WTC11 (cell line): Measurements from ENCODE around the gene NDUFB10. TPM values are rescaled to one million over a fixed set of nuclear protein-coding genes. Genes with fewer than 3 reads are reported as not detected.

ENCODE experiments used
- ATAC-seq: fragments of 200-7000 bp; cut with Tn5 transposase; 2 replicates; pipeline ENCODE4 v1.10.0; 2021; ENCODE audit warnings: mild to moderate bottlenecking, moderate library complexity
- CTCF ChIA-PET: fragments of 300-600 bp; sonication (Branson Sonifier 250); formaldehyde crosslinking; loops from one replicate; lab custom pipeline; 2021; ENCODE audit warnings: antibody characterized with exemption; lab: Charles Lee
- POLR2A ChIA-PET: fragments of 350-600 bp; sonication (Branson Sonifier 250); formaldehyde crosslinking; loops from one replicate; lab custom pipeline; 2021; ENCODE audit warnings: antibody characterized with exemption; lab: Charles Lee
- DNase-seq: peaks from one replicate; pipeline ENCODE4 v3.0.0; 2021; ENCODE audit warnings: low spot score
- H3K27ac Mint-ChIP-seq: 2 replicates; pipeline ENCODE4 v1.8.0; 2021; ENCODE audit warnings: mixed read lengths
- H3K27me3 Mint-ChIP-seq: 2 replicates; pipeline ENCODE4 v1.8.0; 2021; ENCODE audit warnings: low read depth, mild to moderate bottlenecking, moderate library complexity, mixed read lengths
- H3K36me3 Mint-ChIP-seq: 2 replicates; pipeline ENCODE4 v1.8.0; 2021; ENCODE audit warnings: mixed read lengths
- H3K4me1 Mint-ChIP-seq: 2 replicates; pipeline ENCODE4 v1.8.0; 2022; ENCODE audit warnings: mixed read lengths
- H3K4me3 Mint-ChIP-seq: 2 replicates; pipeline ENCODE4 v1.8.0; 2021; ENCODE audit warnings: mild to moderate bottlenecking, moderate library complexity, mixed read lengths
- H3K9me3 Mint-ChIP-seq: 2 replicates; pipeline ENCODE4 v1.8.0; 2021; ENCODE audit warnings: mixed read lengths
- ELF4 ChIP-seq: sonication (generic); formaldehyde crosslinking; IDR thresholded peaks from 2 replicates; pipeline ENCODE4 v1.8.1; 2022; ENCODE audit warnings: low read depth, mild to moderate bottlenecking, moderate library complexity, missing genetic modification reagents
- ESRRA ChIP-seq: sonication (generic); formaldehyde crosslinking; IDR thresholded peaks from 2 replicates; pipeline ENCODE4 v1.8.1; 2022; ENCODE audit warnings: mild to moderate bottlenecking, missing genetic modification reagents, borderline replicate concordance
- GABPB1 ChIP-seq: sonication (generic); formaldehyde crosslinking; IDR thresholded peaks from 2 replicates; pipeline ENCODE4 v1.8.1; 2023; ENCODE audit warnings: mild to moderate bottlenecking, missing genetic modification reagents
- GRHL2 ChIP-seq: fragments of 250-450 bp; sonication (Bioruptor Pico); IDR thresholded peaks from 2 replicates; pipeline ENCODE4 v1.8.0; 2022; ENCODE audit warnings: mild to moderate bottlenecking, moderate library complexity; ENCODE audit not compliant: insufficient replicate concordance, severe bottlenecking
- HMGA2 ChIP-seq: fragments of 250-450 bp; sonication (Bioruptor Pico); IDR thresholded peaks from 2 replicates; pipeline ENCODE4 v1.4.0; 2021; ENCODE audit warnings: mild to moderate bottlenecking, moderate library complexity
- IRF2 ChIP-seq: sonication (generic); formaldehyde crosslinking; IDR thresholded peaks from 2 replicates; pipeline ENCODE4 v1.8.0; 2022; ENCODE audit warnings: low read depth, missing genetic modification reagents, borderline replicate concordance
- MYBL2 ChIP-seq: sonication (generic); formaldehyde crosslinking; IDR thresholded peaks from 2 replicates; pipeline ENCODE4 v1.8.1; 2023; ENCODE audit warnings: mild to moderate bottlenecking, moderate library complexity, missing genetic modification reagents
- NFATC4 ChIP-seq: fragments of 250-450 bp; sonication (Bioruptor Pico); IDR thresholded peaks from 2 replicates; pipeline ENCODE4 v1.9.0; 2021; ENCODE audit warnings: mild to moderate bottlenecking
- NR1H2 ChIP-seq: sonication (generic); formaldehyde crosslinking; IDR thresholded peaks from 2 replicates; pipeline ENCODE4 v1.9.0; 2021; ENCODE audit warnings: mild to moderate bottlenecking, moderate library complexity, missing genetic modification reagents
- NR2C2 ChIP-seq: sonication (generic); formaldehyde crosslinking; IDR thresholded peaks from 2 replicates; pipeline ENCODE4 v1.8.0; 2022; ENCODE audit warnings: mild to moderate bottlenecking, missing genetic modification reagents
- OVOL2 ChIP-seq: fragments of 250-450 bp; sonication (Bioruptor Pico); IDR thresholded peaks from 2 replicates; pipeline ENCODE4 v1.9.0; 2021; ENCODE audit warnings: mild to moderate bottlenecking, borderline replicate concordance
- SP1 ChIP-seq: sonication (generic); formaldehyde crosslinking; conservative IDR thresholded peaks from 2 replicates; pipeline ENCODE4 v1.8.1; 2022; ENCODE audit warnings: missing genetic modification reagents
- TCF7 ChIP-seq: sonication (generic); formaldehyde crosslinking; IDR thresholded peaks from 2 replicates; pipeline ENCODE4 v1.8.0; 2022; ENCODE audit warnings: mild to moderate bottlenecking, low read depth, missing genetic modification reagents, moderate library complexity
- TEAD1 ChIP-seq: sonication (generic); formaldehyde crosslinking; IDR thresholded peaks from 2 replicates; pipeline ENCODE4 v1.8.0; 2022; ENCODE audit warnings: mild to moderate bottlenecking, missing genetic modification reagents
- TEAD4 ChIP-seq: sonication (generic); formaldehyde crosslinking; IDR thresholded peaks from 2 replicates; pipeline ENCODE4 v1.8.0; 2022; ENCODE audit warnings: mild to moderate bottlenecking, missing genetic modification reagents
- ZNF219 ChIP-seq: sonication (generic); formaldehyde crosslinking; IDR thresholded peaks from 2 replicates; pipeline ENCODE4 v1.8.0; 2023; ENCODE audit warnings: missing genetic modification reagents, mild to moderate bottlenecking, borderline replicate concordance
- ZNF317 ChIP-seq: sonication (generic); formaldehyde crosslinking; IDR thresholded peaks from 2 replicates; pipeline ENCODE4 v1.8.1; 2023; ENCODE audit warnings: low read depth, mild to moderate bottlenecking, moderate library complexity, missing genetic modification reagents, borderline replicate concordance
- ZNF416 ChIP-seq: fragments of 250-450 bp; sonication (Bioruptor Pico); IDR thresholded peaks from 2 replicates; pipeline ENCODE4 v1.9.0; 2021; ENCODE audit warnings: mild to moderate bottlenecking, inconsistent platforms
- ZNF423 ChIP-seq: fragments of 250-450 bp; sonication (Bioruptor Pico); IDR thresholded peaks from 2 replicates; pipeline ENCODE4 v2.1.2; 2022; ENCODE audit warnings: mild to moderate bottlenecking, moderate library complexity
- total RNA-seq: library from RNA; stranded (reverse); gene quantifications from 3 replicates; pipeline ENCODE4 v1.2.3, GENCODE V29; 2021
- TF ChIP-seq, protein P1 (sequence below): sonication (generic); formaldehyde crosslinking; IDR thresholded peaks from 2 replicates; pipeline ENCODE4 v1.8.1; 2022; ENCODE audit warnings: low read depth, missing genetic modification reagents, borderline replicate concordance
- TF ChIP-seq, protein P2 (sequence below): fragments of 250-450 bp; sonication (Bioruptor Pico); IDR thresholded peaks from 2 replicates; pipeline ENCODE4 v1.9.0; 2021; ENCODE audit warnings: moderate library complexity, mild to moderate bottlenecking, inconsistent platforms, borderline replicate concordance
- TF ChIP-seq, protein P3 (sequence below): sonication (generic); formaldehyde crosslinking; IDR thresholded peaks from 2 replicates; pipeline ENCODE4 v1.8.1; 2023; ENCODE audit warnings: mild to moderate bottlenecking, missing genetic modification reagents, moderate library complexity
- TF ChIP-seq, protein P4 (sequence below): fragments of 250-450 bp; sonication (Bioruptor Pico); IDR thresholded peaks from 2 replicates; pipeline ENCODE4 v1.9.0; 2021; ENCODE audit warnings: mild to moderate bottlenecking
- TF ChIP-seq, protein P5 (sequence below): sonication (generic); formaldehyde crosslinking; IDR thresholded peaks from 2 replicates; pipeline ENCODE4 v1.8.1; 2022; ENCODE audit warnings: missing genetic modification reagents, borderline replicate concordance
- TF ChIP-seq, protein P6 (sequence below): fragments of 250-450 bp; sonication (Bioruptor Pico); IDR thresholded peaks from 2 replicates; pipeline ENCODE4 v2.1.2; 2022; ENCODE audit warnings: mild to moderate bottlenecking, moderate library complexity
- TF ChIP-seq, protein P7 (sequence below): sonication (generic); formaldehyde crosslinking; IDR thresholded peaks from 2 replicates; pipeline ENCODE4 v1.8.0; 2022; ENCODE audit warnings: mild to moderate bottlenecking, missing genetic modification reagents

The NDUFB10 gene
- total RNA-seq, 1 experiment from 2014 or later, result 228 TPM

DNA sequence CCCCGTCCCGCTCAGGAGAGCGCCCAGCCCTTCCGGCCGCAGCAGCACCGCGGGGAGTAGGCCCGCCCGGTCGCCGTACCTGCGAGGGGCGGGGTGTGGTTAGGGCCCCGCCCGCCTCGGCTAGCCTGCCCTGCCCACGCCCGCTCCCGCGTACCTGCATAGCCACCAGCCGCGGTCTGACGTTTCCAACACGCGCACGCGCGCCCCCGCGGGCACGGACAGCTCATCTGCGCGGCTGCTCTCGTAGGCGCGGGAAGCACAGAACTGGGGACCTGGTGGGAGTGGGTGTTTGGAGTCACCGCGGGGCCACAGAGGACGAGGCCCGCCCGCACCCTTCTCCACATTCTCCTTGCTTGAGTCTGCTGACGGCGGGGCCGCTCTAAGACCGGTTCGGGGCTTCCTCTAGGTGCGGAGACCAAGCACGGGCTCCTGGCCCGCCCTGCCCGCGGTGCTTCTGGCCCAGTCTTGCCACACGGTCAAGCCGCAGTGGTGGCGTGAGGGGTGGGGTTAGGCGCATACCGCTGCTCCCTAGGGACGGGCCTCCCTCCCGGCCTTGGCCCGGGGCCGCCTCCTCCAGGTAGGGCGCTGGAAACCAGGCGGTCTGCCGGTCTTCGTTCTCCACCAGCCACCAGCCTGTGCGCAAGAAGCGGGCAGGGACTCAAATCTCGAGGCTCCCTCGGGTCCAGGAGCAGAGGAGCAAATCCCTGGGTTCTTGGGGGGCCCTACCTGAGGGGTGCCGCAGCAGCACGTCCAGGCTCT is 20.1 kb downstream of the NDUFB10 start (continued):
- TF ChIP-seq NR1H2 (CRISPR knock-in tag) (no peak), NR2C2 (CRISPR knock-in tag) (no peak), TEAD4 (CRISPR knock-in tag) (no peak), SP1 (peak; percentile 35; the same call in 1 of the 2 replicates), NFATC4 (peak; percentile 63; the same call in 1 of the 2 replicates)
- TF ChIP-seq, all 79 proteins: peak for 24

DNA sequence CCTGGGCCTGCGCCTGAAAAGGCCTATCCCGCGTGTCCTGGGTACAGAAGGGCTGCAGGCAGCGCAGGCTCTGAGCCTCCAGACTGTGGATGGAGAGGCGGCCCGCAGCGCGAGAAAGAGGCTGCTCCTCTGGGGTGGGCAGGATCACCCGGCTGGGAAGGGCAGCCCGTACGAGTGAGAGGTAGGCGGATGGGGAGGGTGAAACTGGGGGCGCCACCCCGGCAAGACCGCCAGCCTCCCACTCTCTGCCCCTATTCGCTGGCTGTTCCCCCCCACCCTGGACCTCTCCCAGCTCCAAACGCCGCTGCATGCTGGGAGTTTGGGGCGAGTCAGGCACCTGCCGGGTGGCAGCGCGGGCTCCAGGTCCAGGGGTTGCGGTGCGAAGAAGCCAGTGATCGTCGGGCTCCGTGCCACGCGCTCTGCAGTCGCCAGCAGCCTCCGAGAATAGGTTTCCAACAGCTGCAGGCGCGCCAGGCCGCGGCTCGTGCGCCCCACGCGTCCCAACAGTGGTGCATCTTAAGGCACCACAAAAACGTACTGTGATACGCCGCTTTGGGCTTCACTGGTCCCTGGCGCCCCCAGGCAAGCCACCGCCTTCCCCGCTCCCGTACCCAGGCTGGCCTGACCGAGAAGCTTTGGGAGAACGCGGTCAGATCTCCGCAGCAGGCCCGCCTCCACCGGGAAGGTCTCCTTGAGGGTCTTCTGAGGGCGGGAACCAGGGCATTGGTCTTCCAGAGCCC is 20.9 kb downstream of the NDUFB10 start:
- POLR2A ChIA-PET, result interaction anchor here (1.0 to 3.0 kb wide), 6 partner anchors 16 to 111 kb away, joined by 3 to 20 read pairs (median 4); partner anchors contain the start of genes MSRB1 and RPS2
- peak; percentile 1 for ATAC-seq
- CTCF ChIA-PET, result interaction anchor here (0.5 to 4.4 kb wide), 8 partner anchors 12 to 1843 kb away, joined by 3 to 19 read pairs (median 4); partner anchors contain the start of genes NUBP2, RPS2 and SPSB3
- DNase-seq, result peak; percentile 45
- Mint-ChIP-seq H3K4me1 (peaks cover 26% of the 10 kb centered on the region), H3K27ac (no peak overlapping the region), H3K9me3 (no peaks in the 10 kb centered on the region), H3K4me3 (peak overlapping the region; percentile 64), H3K27me3 (peaks cover 39% of the 10 kb centered on the region), H3K36me3 (peaks cover 7% of the 10 kb centered on the region)
- TF ChIP-seq ZNF219 (CRISPR knock-in tag) (no peak), IRF2 (CRISPR knock-in tag) (no peak; the same call in 1 of the 2 replicates), HMGA2 (CRISPR knock-in tag) (no peak), TEAD4 (CRISPR knock-in tag) (no peak), TEAD1 (no peak), ELF4 (no peak), TCF7 (CRISPR knock-in tag) (no peak), MYBL2 (CRISPR knock-in tag) (peak; percentile 57; the same call in 1 of the 2 replicates), ESRRA (no peak), GABPB1 (no peak), ZNF423 (CRISPR knock-in tag) (no peak), OVOL2 (no peak), ZNF317 (CRISPR knock-in tag) (no peak), ZNF416 (CRISPR knock-in tag) (0 out of 2 replicates have a peak, but pooled peaks have one; percentile 19), GRHL2 (no peak)
- TF ChIP-seq, protein P1, sequence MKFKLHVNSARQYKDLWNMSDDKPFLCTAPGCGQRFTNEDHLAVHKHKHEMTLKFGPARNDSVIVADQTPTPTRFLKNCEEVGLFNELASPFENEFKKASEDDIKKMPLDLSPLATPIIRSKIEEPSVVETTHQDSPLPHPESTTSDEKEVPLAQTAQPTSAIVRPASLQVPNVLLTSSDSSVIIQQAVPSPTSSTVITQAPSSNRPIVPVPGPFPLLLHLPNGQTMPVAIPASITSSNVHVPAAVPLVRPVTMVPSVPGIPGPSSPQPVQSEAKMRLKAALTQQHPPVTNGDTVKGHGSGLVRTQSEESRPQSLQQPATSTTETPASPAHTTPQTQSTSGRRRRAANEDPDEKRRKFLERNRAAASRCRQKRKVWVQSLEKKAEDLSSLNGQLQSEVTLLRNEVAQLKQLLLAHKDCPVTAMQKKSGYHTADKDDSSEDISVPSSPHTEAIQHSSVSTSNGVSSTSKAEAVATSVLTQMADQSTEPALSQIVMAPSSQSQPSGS (CRISPR knock-in tag), result no peak
- TF ChIP-seq, protein P2, sequence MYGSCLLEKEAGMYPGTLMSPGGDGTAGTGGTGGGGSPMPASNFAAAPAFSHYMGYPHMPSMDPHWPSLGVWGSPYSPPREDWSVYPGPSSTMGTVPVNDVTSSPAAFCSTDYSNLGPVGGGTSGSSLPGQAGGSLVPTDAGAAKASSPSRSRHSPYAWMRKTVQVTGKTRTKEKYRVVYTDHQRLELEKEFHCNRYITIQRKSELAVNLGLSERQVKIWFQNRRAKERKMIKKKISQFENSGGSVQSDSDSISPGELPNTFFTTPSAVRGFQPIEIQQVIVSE (CRISPR knock-in tag), result no peak
- TF ChIP-seq, protein P3, sequence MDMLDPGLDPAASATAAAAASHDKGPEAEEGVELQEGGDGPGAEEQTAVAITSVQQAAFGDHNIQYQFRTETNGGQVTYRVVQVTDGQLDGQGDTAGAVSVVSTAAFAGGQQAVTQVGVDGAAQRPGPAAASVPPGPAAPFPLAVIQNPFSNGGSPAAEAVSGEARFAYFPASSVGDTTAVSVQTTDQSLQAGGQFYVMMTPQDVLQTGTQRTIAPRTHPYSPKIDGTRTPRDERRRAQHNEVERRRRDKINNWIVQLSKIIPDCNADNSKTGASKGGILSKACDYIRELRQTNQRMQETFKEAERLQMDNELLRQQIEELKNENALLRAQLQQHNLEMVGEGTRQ, result no peak
- TF ChIP-seq, protein P4, sequence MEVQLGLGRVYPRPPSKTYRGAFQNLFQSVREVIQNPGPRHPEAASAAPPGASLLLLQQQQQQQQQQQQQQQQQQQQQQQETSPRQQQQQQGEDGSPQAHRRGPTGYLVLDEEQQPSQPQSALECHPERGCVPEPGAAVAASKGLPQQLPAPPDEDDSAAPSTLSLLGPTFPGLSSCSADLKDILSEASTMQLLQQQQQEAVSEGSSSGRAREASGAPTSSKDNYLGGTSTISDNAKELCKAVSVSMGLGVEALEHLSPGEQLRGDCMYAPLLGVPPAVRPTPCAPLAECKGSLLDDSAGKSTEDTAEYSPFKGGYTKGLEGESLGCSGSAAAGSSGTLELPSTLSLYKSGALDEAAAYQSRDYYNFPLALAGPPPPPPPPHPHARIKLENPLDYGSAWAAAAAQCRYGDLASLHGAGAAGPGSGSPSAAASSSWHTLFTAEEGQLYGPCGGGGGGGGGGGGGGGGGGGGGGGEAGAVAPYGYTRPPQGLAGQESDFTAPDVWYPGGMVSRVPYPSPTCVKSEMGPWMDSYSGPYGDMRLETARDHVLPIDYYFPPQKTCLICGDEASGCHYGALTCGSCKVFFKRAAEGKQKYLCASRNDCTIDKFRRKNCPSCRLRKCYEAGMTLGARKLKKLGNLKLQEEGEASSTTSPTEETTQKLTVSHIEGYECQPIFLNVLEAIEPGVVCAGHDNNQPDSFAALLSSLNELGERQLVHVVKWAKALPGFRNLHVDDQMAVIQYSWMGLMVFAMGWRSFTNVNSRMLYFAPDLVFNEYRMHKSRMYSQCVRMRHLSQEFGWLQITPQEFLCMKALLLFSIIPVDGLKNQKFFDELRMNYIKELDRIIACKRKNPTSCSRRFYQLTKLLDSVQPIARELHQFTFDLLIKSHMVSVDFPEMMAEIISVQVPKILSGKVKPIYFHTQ (CRISPR knock-in tag), result no peak
- TF ChIP-seq, protein P5, sequence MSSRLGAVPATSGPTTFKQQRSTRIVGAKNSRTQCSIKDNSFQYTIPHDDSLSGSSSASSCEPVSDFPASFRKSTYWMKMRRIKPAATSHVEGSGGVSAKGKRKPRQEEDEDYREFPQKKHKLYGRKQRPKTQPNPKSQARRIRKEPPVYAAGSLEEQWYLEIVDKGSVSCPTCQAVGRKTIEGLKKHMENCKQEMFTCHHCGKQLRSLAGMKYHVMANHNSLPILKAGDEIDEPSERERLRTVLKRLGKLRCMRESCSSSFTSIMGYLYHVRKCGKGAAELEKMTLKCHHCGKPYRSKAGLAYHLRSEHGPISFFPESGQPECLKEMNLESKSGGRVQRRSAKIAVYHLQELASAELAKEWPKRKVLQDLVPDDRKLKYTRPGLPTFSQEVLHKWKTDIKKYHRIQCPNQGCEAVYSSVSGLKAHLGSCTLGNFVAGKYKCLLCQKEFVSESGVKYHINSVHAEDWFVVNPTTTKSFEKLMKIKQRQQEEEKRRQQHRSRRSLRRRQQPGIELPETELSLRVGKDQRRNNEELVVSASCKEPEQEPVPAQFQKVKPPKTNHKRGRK (CRISPR knock-in tag), result no peak
- TF ChIP-seq, protein P6, sequence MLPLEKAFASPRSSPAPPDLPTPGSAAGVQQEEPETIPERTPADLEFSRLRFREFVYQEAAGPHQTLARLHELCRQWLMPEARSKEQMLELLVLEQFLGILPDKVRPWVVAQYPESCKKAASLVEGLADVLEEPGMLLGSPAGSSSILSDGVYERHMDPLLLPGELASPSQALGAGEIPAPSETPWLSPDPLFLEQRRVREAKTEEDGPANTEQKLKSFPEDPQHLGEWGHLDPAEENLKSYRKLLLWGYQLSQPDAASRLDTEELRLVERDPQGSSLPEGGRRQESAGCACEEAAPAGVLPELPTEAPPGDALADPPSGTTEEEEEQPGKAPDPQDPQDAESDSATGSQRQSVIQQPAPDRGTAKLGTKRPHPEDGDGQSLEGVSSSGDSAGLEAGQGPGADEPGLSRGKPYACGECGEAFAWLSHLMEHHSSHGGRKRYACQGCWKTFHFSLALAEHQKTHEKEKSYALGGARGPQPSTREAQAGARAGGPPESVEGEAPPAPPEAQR, result no peak
- TF ChIP-seq, protein P7, sequence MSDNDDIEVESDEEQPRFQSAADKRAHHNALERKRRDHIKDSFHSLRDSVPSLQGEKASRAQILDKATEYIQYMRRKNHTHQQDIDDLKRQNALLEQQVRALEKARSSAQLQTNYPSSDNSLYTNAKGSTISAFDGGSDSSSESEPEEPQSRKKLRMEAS (CRISPR knock-in tag), result peak; percentile 64; the same call in 1 of the 2 replicates
